ENCODE data around the gene TRIM73. TPM values are rescaled to one million over a fixed set of nuclear protein-coding genes. Genes with fewer than 3 reads are reported as not detected.
"Not testable (repeated sequence)": the region's sequence is repeated elsewhere in the genome, so short reads cannot be mapped to it uniquely, and the experiment has no call there.

TRIM73 gene
- total RNA-seq, 4 donors from 2014 or later, result 0.69 to 1.7 (median 0.77) TPM

DNA sequence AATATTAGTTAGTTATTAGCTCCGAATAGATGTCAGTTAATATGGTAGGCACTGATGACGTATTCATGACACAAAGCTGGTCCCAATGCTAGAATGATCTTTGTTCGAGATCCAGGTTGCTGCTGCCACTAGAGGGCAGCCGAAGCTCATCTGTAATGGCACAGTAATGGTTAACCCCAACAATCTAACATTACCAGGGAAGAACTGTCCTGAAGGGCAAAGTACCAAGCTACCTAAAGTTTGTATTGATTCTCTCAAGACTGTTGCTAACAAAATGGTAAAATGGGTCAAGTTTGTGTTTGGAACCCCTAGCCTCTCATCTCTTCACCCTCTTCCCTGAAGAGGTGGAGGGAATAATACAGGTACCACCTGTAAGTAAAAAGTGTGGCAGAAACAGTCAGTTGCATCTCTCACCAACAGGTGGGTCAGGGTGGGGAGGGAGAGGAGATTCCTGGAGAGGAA, 57.1 kb downstream of the TRIM73 start:
- H3K9me3 ChIP-seq; H3K36me3 ChIP-seq; H3K27me3 ChIP-seq; H3K4me3 ChIP-seq; intact Hi-C loops (cut with DNase I); DNase-seq (ENCODE audit: extremely low spot score); H3K27ac ChIP-seq (replicated peaks in 1 of 4); H3K4me1 ChIP-seq: not testable (repeated sequence)
- WGBS, result 7% methylated on average over 3 of the region's 4 CpGs
- TF ChIP-seq, protein P1, sequence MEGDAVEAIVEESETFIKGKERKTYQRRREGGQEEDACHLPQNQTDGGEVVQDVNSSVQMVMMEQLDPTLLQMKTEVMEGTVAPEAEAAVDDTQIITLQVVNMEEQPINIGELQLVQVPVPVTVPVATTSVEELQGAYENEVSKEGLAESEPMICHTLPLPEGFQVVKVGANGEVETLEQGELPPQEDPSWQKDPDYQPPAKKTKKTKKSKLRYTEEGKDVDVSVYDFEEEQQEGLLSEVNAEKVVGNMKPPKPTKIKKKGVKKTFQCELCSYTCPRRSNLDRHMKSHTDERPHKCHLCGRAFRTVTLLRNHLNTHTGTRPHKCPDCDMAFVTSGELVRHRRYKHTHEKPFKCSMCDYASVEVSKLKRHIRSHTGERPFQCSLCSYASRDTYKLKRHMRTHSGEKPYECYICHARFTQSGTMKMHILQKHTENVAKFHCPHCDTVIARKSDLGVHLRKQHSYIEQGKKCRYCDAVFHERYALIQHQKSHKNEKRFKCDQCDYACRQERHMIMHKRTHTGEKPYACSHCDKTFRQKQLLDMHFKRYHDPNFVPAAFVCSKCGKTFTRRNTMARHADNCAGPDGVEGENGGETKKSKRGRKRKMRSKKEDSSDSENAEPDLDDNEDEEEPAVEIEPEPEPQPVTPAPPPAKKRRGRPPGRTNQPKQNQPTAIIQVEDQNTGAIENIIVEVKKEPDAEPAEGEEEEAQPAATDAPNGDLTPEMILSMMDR (IDR thresholded peaks at IDR 0.05), result peak in 1 of 3 experiments; percentile 40

Small RNAs within 50 kb of the gene (small RNA-seq; reads per million reads assigned to genes)
- 0 reads per million in 3 donors for gene RF00019

Other genes starting within 250 kb of the TRIM73 start
- gene POM121C, start 90.7 kb downstream of the TRIM73 start, total RNA-seq, result 10 to 100 TPM; 15.5 to 29.1 (median 25.1) TPM
- gene SPDYE5, start 96.7 kb downstream of the TRIM73 start, total RNA-seq, result not detected